HepG2 (cell line): ENCODE measurements around the gene VPS4B. TPM values are rescaled to one million over a fixed set of nuclear protein-coding genes. Genes with fewer than 3 reads are reported as not detected.

Experiments used
- ATAC-seq: fragments of 200-7000 bp; cut with Tn5 transposase; 3 replicates; pipeline ENCODE4 v1.9.1; 2020; ENCODE audit warnings: mild to moderate bottlenecking, moderate library complexity
- BruUV-seq: library from RNA; stranded (reverse); fragments of 400-500 nt; replicated peaks from 2 replicates; lab custom pipeline; 2021; lab: Mats Ljungman, UMichigan
- CTCF ChIA-PET: fragments of 300-600 bp; formaldehyde crosslinking; extraction: SDS; loops from one replicate; lab custom pipeline; 2021; ENCODE audit warnings: low total read pairs, inconsistent platforms, low intra/inter-chr PET ratio; lab: Yijun Ruan, JAX
- POLR2A ChIA-PET: fragments of 350-600 bp; sonication (Branson Sonifier 250); formaldehyde crosslinking; loops from one replicate; lab custom pipeline; 2020; ENCODE audit warnings: antibody characterized with exemption, inconsistent platforms; lab: Yijun Ruan, JAX
- DNase-seq: peaks from one replicate; pipeline ENCODE4 v3.0.0-alpha.2; 2015; ENCODE audit warnings: low spot score
- FAIRE-seq: peaks from 3 replicates; lab custom pipeline; 2011; peaks lifted over from hg19 to GRCh38; lab: Jason Lieb, UNC
- H2AFZ ChIP-seq: one replicate; pipeline ENCODE4 v1.6.1; 2011; ENCODE audit warnings: low read length, inconsistent platforms
- H3K27ac ChIP-seq: fragments of 300-600 bp; 3 replicates; pipeline ENCODE4 v1.8.0; 2011; ENCODE audit warnings: mixed run types, mild to moderate bottlenecking, mixed read lengths, low read length, inconsistent platforms; ENCODE audit not compliant: insufficient read depth; ENCODE audit errors: extremely low read length
- H3K27me3 ChIP-seq, 2 experiments: fragments of 200-600 bp in 1 of 2; 2 replicates in 1 of 2; 3 replicates in 1 of 2; pipeline versions ENCODE4 v1.6.0 to v1.8.0; 2011; ENCODE audit warnings: low read length in 2 of 2, mild to moderate bottlenecking in 2 of 2, moderate library complexity in 2 of 2, inconsistent platforms in 1 of 2; ENCODE audit not compliant: insufficient read depth in 2 of 2, control insufficient read depth in 1 of 2
- H3K36me3 ChIP-seq, 2 experiments: fragments of 200-600 bp in 1 of 2; replicated peaks in 1 of 2; 2 replicates in 1 of 2; 3 replicates in 1 of 2; pipeline versions ENCODE4 v1.5.1 to v1.8.0; 2011; ENCODE audit warnings: low read length in 2 of 2, inconsistent platforms in 1 of 2; ENCODE audit not compliant: insufficient read depth in 2 of 2, control insufficient read depth in 1 of 2
- H3K4me1 ChIP-seq: 2 replicates; pipeline ENCODE4 v1.5.1; 2012; ENCODE audit warnings: low read length, inconsistent platforms; ENCODE audit not compliant: insufficient read depth
- H3K4me2 ChIP-seq: 2 replicates; pipeline ENCODE4 v1.6.0; 2011; ENCODE audit warnings: low read depth, low read length, inconsistent platforms
- H3K4me3 ChIP-seq, 3 experiments: fragments of 200-600 bp in 1 of 3; sonication (generic), shearing (Covaris generic) in 1 of 3; replicated peaks in 1 of 3; 2 replicates each; pipeline ENCODE4 v1.5.1; 2011 to 2016; ENCODE audit warnings: low read length in 3 of 3, inconsistent platforms in 2 of 3, low read depth in 2 of 3, mild to moderate bottlenecking in 2 of 3, control low read depth in 1 of 3, mixed read lengths in 1 of 3; ENCODE audit not compliant: insufficient read depth in 1 of 3
- H3K79me2 ChIP-seq: one replicate; pipeline ENCODE4 v1.6.1; 2011; ENCODE audit warnings: low read length, inconsistent platforms; ENCODE audit not compliant: insufficient read depth
- H3K9ac ChIP-seq: 2 replicates; pipeline ENCODE4 v1.6.0; 2011; ENCODE audit warnings: mild to moderate bottlenecking, low read depth, low read length, inconsistent platforms; ENCODE audit not compliant: insufficient read depth
- H3K9me3 ChIP-seq: 2 replicates; pipeline ENCODE4 v1.5.1; 2012; ENCODE audit warnings: mild to moderate bottlenecking, low read length
- H4K20me1 ChIP-seq: 2 replicates; pipeline ENCODE4 v1.6.0; 2011; ENCODE audit warnings: inconsistent platforms, mild to moderate bottlenecking, low read length, moderate library complexity; ENCODE audit not compliant: insufficient read depth
- AHDC1 ChIP-seq: sonication (generic); formaldehyde crosslinking; IDR thresholded peaks from 2 replicates; pipeline ENCODE4 v1.5.1; 2020; ENCODE audit warnings: mild to moderate bottlenecking, missing genetic modification reagents, borderline replicate concordance
- ARNTL ChIP-seq: sonication (generic); formaldehyde crosslinking; IDR thresholded peaks from 2 replicates; pipeline ENCODE4 v1.4.0; 2020; ENCODE audit warnings: mild to moderate bottlenecking, missing genetic modification reagents
- ATF7 ChIP-seq, 2 experiments: fragments of 450-650 bp in 1 of 2; sonication (generic) in 1 of 2; formaldehyde crosslinking in 1 of 2; IDR thresholded peaks; 2 replicates each; pipeline versions ENCODE4 v1.4.0 to v1.6.1; 2016 to 2020; ENCODE audit warnings: antibody characterized with exemption in 1 of 2, mild to moderate bottlenecking in 1 of 2, missing genetic modification reagents in 1 of 2
- DNMT1 ChIP-seq: sonication (generic); formaldehyde crosslinking; IDR thresholded peaks from 2 replicates; pipeline ENCODE4 v1.5.1; 2020; ENCODE audit warnings: mild to moderate bottlenecking, missing genetic modification reagents
- GLI4 ChIP-seq: sonication (generic); formaldehyde crosslinking; IDR thresholded peaks from 2 replicates; pipeline ENCODE4 v1.5.1; 2020; ENCODE audit warnings: missing genetic modification reagents, mild to moderate bottlenecking, moderate library complexity, borderline replicate concordance
- KDM5A ChIP-seq: fragments of 200-600 bp; sonication (generic); IDR thresholded peaks from 2 replicates; pipeline ENCODE4 v1.7.0; 2018; ENCODE audit warnings: antibody characterized with exemption, mild to moderate bottlenecking, low read length, borderline replicate concordance
- ONECUT2 ChIP-seq: sonication (generic); formaldehyde crosslinking; IDR thresholded peaks from 2 replicates; pipeline ENCODE4 v1.4.0; 2020; ENCODE audit warnings: missing genetic modification reagents
- PCBP2 ChIP-seq: fragments of 200-400 bp; formaldehyde crosslinking; optimal IDR thresholded peaks from 2 replicates; pipeline ENCODE3; 2018; ENCODE audit warnings: low read length, low read depth; ENCODE audit not compliant: poor library complexity, severe bottlenecking
- RFX1 ChIP-seq: fragments of 450-650 bp; IDR thresholded peaks from 2 replicates; pipeline ENCODE4 v1.6.1; 2017
- RFX5 ChIP-seq: IDR thresholded peaks from 2 replicates; pipeline ENCODE4 v1.6.1; 2011; ENCODE audit warnings: low read depth, low read length, improper control_type of control experiment
- RFXAP ChIP-seq: sonication (generic); formaldehyde crosslinking; IDR thresholded peaks from 2 replicates; pipeline ENCODE4 v1.4.0; 2020; ENCODE audit warnings: missing genetic modification reagents, borderline replicate concordance
- ZBTB21 ChIP-seq: sonication (generic); formaldehyde crosslinking; IDR thresholded peaks from 2 replicates; pipeline ENCODE4 v1.4.0; 2020; ENCODE audit warnings: missing genetic modification reagents
- ZFP91 ChIP-seq: sonication (generic); formaldehyde crosslinking; IDR thresholded peaks from 2 replicates; pipeline ENCODE4 v1.9.0; 2022; ENCODE audit warnings: missing genetic modification reagents, mild to moderate bottlenecking, borderline replicate concordance
- ZNF160 ChIP-seq: sonication (generic); formaldehyde crosslinking; IDR thresholded peaks from 2 replicates; pipeline ENCODE4 v1.8.0; 2022; ENCODE audit warnings: mild to moderate bottlenecking, inconsistent platforms, missing genetic modification reagents
- ZNF17 ChIP-seq: sonication (generic); formaldehyde crosslinking; IDR thresholded peaks from 2 replicates; pipeline ENCODE4 v1.5.0; 2020; ENCODE audit warnings: mild to moderate bottlenecking, missing genetic modification reagents
- ZNF572 ChIP-seq: sonication (generic); formaldehyde crosslinking; IDR thresholded peaks from 2 replicates; pipeline ENCODE4 v1.5.1; 2020; ENCODE audit warnings: mild to moderate bottlenecking, missing genetic modification reagents
- WGBS: methylation state at CpG from one replicate; pipeline ENCODE4 v1.1.6; 2017; ENCODE audit warnings: low lambda C conversion rate; 5-methylcytosine and 5-hydroxymethylcytosine counted together
- in situ Hi-C: cut with HindIII; loops from 2 replicates; pipeline ENCODE4 v1.10.0; 2017; ENCODE audit warnings: low pct_unique_long_range_greater_than_20kb; ENCODE audit not compliant: extremely low pct_ligation_motif_present
- intact Hi-C: fragments of 100-400 bp; cut with micrococcal nuclease; formaldehyde crosslinking; loops from one replicate; pipeline ENCODE4 v1.10.0; 2022; ENCODE audit not compliant: unreplicated experiment
- polyA plus RNA-seq, 8 experiments: library from polyadenylated mRNA; depleted of rRNA in 3 of 8; stranded (reverse) in 7 of 8; unstranded in 1 of 8; fragments of >200 nt; fragmentation: Illumina TruSeq in 4 of 8; extraction: Trizol in 4 of 8; gene quantifications; 2 replicates each; pipeline versions ENCODE4 v1.2.1 to v1.2.3, GENCODE V29; 2011 to 2016; ENCODE audit warnings: low read depth in 4 of 8, missing spikeins in 1 of 8, mixed read lengths in 1 of 8; ENCODE audit not compliant: insufficient read depth in 1 of 8
- total RNA-seq, 5 experiments: library from RNA; depleted of rRNA; stranded (reverse); fragments of >200 nt; fragmentation: Illumina TruSeq; extraction: Trizol; gene quantifications; 2 replicates each; pipeline ENCODE4 v1.2.3, GENCODE V29; 2016; ENCODE audit warnings: low read depth in 1 of 5
- TF ChIP-seq, protein P1 (sequence below): sonication (generic); formaldehyde crosslinking; IDR thresholded peaks from 2 replicates; pipeline ENCODE4 v1.8.1; 2023; ENCODE audit warnings: mild to moderate bottlenecking, inconsistent platforms, moderate library complexity, missing genetic modification reagents, borderline replicate concordance

Gene VPS4B
- total and polyA plus RNA-seq, 2 of the 13 experiments (the other 11 are each of a cell fraction or from before 2014, with no cell fraction given) = 12.8 to 25.9 TPM

- no peak overlapping the region for H3K27ac ChIP-seq
- H3K27me3 ChIP-seq = peaks cover 0 to 5% of the 10 kb centered on the region in 2 experiments; a peak in 1 of 5 replicates
- no peak overlapping the region for H2AFZ ChIP-seq
- no peaks in the 10 kb centered on the region for H3K4me1 ChIP-seq
- H3K4me3 ChIP-seq = no peak overlapping the region
- FAIRE-seq (no peak), DNase-seq (no peak), ATAC-seq (no peak)
- H3K79me2 ChIP-seq = no peaks in the 10 kb centered on the region
- intact Hi-C loops (no loop called here), in situ Hi-C loops (loop anchor here (10.0 kb wide), 1 partner anchor 315 kb away; no protein-coding TSS in a partner anchor)
- POLR2A ChIA-PET = no interaction called here
- no peaks in the 10 kb centered on the region for H4K20me1 ChIP-seq
- CTCF ChIA-PET = no interaction called here
- no peaks in the 10 kb centered on the region for H3K9me3 ChIP-seq
- H3K9ac ChIP-seq = no peak overlapping the region
- no peak overlapping the region for H3K4me2 ChIP-seq
- BruUV-seq = no TSS peak
- 7% methylated on average over 4 of the region's 4 CpGs for WGBS
- H3K36me3 ChIP-seq = no peaks in the 10 kb centered on the region
- TF ChIP-seq ZNF17 (CRISPR knock-in tag) (no peak), ATF7 (IDR thresholded peaks at IDR 0.05) (no peak), ATF7 (CRISPR knock-in tag; IDR thresholded peaks at IDR 0.05) (no peak), ZBTB21 (no peak), RFX1 (no peak), DNMT1 (no peak), AHDC1 (CRISPR knock-in tag) (no peak), ZNF572 (no peak), RFXAP (CRISPR knock-in tag) (no peak), ARNTL (no peak), RFX5 (no peak), ONECUT2 (CRISPR knock-in tag) (no peak), ZNF160 (CRISPR knock-in tag) (no peak), KDM5A (no peak), ZFP91 (CRISPR knock-in tag) (no peak), GLI4 (CRISPR knock-in tag) (no peak), PCBP2 (no peak)
- TF ChIP-seq, protein P1, sequence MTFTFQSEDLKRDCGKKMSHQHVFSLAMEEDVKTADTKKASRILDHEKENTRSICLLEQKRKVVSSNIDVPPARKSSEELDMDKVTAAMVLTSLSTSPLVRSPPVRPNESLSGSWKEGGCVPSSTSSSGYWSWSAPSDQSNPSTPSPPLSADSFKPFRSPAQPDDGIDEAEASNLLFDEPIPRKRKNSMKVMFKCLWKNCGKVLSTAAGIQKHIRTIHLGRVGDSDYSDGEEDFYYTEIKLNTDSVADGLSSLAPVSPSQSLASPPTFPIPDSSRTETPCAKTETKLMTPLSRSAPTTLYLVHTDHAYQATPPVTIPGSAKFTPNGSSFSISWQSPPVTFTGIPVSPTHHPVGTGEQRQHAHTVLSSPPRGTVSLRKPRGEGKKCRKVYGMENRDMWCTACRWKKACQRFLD (CRISPR knock-in tag) = no peak
Observed at GRCh38 chr18:63449426-63449825, 27.1 kb upstream of the VPS4B start.
